GM19395 (cell line): ENCODE data around the gene LECT2.

Source experiments
- ATAC-seq: cut with Tn5 transposase; IDR thresholded peaks from one replicate; pipeline ENCODE4 v1.9.1; 2021; ENCODE audit warnings: mild to moderate bottlenecking, moderate library complexity; ENCODE audit not compliant: unreplicated experiment

LECT2 gene

GRCh38 chr5:135954899-135955298 lies at the start of gene LECT2:
TSS of gene LECT2 (minus strand) at chr5:135954983. CDS start at chr5:135954833, 150 bp downstream.
- no peak for ATAC-seq

- ATAC-seq, result no peak
These were observed 49.7 kb upstream of the LECT2 start for GRCh38 chr5:136004436-136004835.

- ATAC-seq, result no peak
These were observed 46.7 kb upstream of the LECT2 start for GRCh38 chr5:136001466-136001981.

GRCh38 chr5:136000932-136001331 lies 46.1 kb upstream of the LECT2 start:
- no peak for ATAC-seq

- ATAC-seq, result no peak
These were observed 45.4 kb upstream of the LECT2 start for GRCh38 chr5:136000147-136000546.

GRCh38 chr5:135999406-136000139 lies 44.8 kb upstream of the LECT2 start:
- ATAC-seq, result no peak

GRCh38 chr5:135998889-135999288 lies 44.1 kb upstream of the LECT2 start:
- no peak for ATAC-seq

- ATAC-seq, result no peak
These were observed 43.0 kb upstream of the LECT2 start for GRCh38 chr5:135997673-135998335.

- ATAC-seq, result no peak
These were observed 41.8 kb upstream of the LECT2 start for GRCh38 chr5:135996611-135997010.

- no peak for ATAC-seq
These were observed 41.2 kb upstream of the LECT2 start for GRCh38 chr5:135995976-135996375.

GRCh38 chr5:135993880-135994636 lies 39.3 kb upstream of the LECT2 start:
- no peak for ATAC-seq

- ATAC-seq, result no peak
These were observed 38.6 kb upstream of the LECT2 start for GRCh38 chr5:135993335-135993879.

- no peak for ATAC-seq
These were observed 36.6 kb upstream of the LECT2 start for GRCh38 chr5:135991429-135991828.

- no peak for ATAC-seq
These were observed 35.9 kb upstream of the LECT2 start for GRCh38 chr5:135990528-135991255.

GRCh38 chr5:135989686-135990085 lies 34.9 kb upstream of the LECT2 start:
- ATAC-seq, result no peak

- no peak for ATAC-seq
These were observed 33.8 kb upstream of the LECT2 start for GRCh38 chr5:135988546-135988945.

- ATAC-seq, result no peak
These were observed 32.2 kb upstream of the LECT2 start for GRCh38 chr5:135986891-135987401.

- ATAC-seq, result no peak
These were observed 31.6 kb upstream of the LECT2 start for GRCh38 chr5:135986401-135986800.

GRCh38 chr5:135985951-135986350 lies 31.2 kb upstream of the LECT2 start:
- ATAC-seq, result no peak

- ATAC-seq, result no peak
These were observed 25.8 kb upstream of the LECT2 start for GRCh38 chr5:135980620-135981019.
